Umbilical cord (tissue), 2 donors: ENCODE results near the gene MEGF6. TPM values are rescaled to one million over a fixed set of nuclear protein-coding genes. Genes with fewer than 3 reads are reported as not detected.

Experiments
- DNase-seq: peaks from one replicate; pipeline ENCODE4 v3.0.0-alpha.2; 2015; ENCODE audit warnings: low spot score
- total RNA-seq: library from RNA; depleted of rRNA; stranded (reverse); fragments of >200 nt; gene quantifications from one replicate; pipeline ENCODE4 v1.2.3, GENCODE V29; 2014; ENCODE audit warnings: low replicate concordance; ENCODE audit not compliant: insufficient read depth

MEGF6 gene
- total RNA-seq, 1 donor from 2014 or later: 45.3 TPM

GRCh38 chr1:3553166-3553939 is 58.0 kb downstream of the MEGF6 start:
- peak; percentile 94 for DNase-seq

- no peak for DNase-seq
These were observed 58.6 kb downstream of the MEGF6 start for GRCh38 chr1:3552751-3553150.

GRCh38 chr1:3552176-3552575 is 59.1 kb downstream of the MEGF6 start:
- DNase-seq: no peak

- DNase-seq: no peak
These were observed 59.6 kb downstream of the MEGF6 start for GRCh38 chr1:3551711-3552110.

- DNase-seq: no peak
These were observed 60.0 kb downstream of the MEGF6 start for GRCh38 chr1:3551290-3551678.

- no peak for DNase-seq
These were observed 60.6 kb downstream of the MEGF6 start for GRCh38 chr1:3550511-3551289.

GRCh38 chr1:3548895-3549294 is 62.4 kb downstream of the MEGF6 start:
- no peak for DNase-seq

- no peak for DNase-seq
These were observed 63.0 kb downstream of the MEGF6 start for GRCh38 chr1:3548156-3548893.

- peak; percentile 56 for DNase-seq
These were observed 64.0 kb downstream of the MEGF6 start for GRCh38 chr1:3547055-3548005.

- DNase-seq: no peak
These were observed 65.3 kb downstream of the MEGF6 start for GRCh38 chr1:3546048-3546384.

- no peak for DNase-seq
These were observed 65.8 kb downstream of the MEGF6 start for GRCh38 chr1:3545363-3546047.

GRCh38 chr1:3544040-3544977 is 67.0 kb downstream of the MEGF6 start:
- DNase-seq: no peak

- peak; percentile 71 for DNase-seq
These were observed 68.0 kb downstream of the MEGF6 start for GRCh38 chr1:3543076-3544039.

- DNase-seq: no peak
These were observed 68.6 kb downstream of the MEGF6 start for GRCh38 chr1:3542676-3543075.

GRCh38 chr1:3541936-3542335 is 69.4 kb downstream of the MEGF6 start:
- peak; percentile 76 for DNase-seq

GRCh38 chr1:3541465-3541864 is 69.8 kb downstream of the MEGF6 start:
- DNase-seq: no peak

GRCh38 chr1:3540876-3541275 is 70.4 kb downstream of the MEGF6 start:
- DNase-seq: no peak

- DNase-seq: no peak
These were observed 71.4 kb downstream of the MEGF6 start for GRCh38 chr1:3539707-3540425.
